Muscle of leg (tissue), 11 donors: ENCODE measurements around the gene TBRG4. TPM values are rescaled to one million over a fixed set of nuclear protein-coding genes. Genes with fewer than 3 reads are reported as not detected.

Source experiments
- DNase-seq: peaks from one replicate; pipeline ENCODE4 v3.0.0; 2013
- H3K27ac ChIP-seq: one replicate; pipeline ENCODE4 v1.5.1; 2013; ENCODE audit warnings: mild to moderate bottlenecking, low read length, control low read depth
- H3K27me3 ChIP-seq: one replicate; pipeline ENCODE4 v1.6.1; 2013; ENCODE audit warnings: low read length; ENCODE audit not compliant: control insufficient read depth, insufficient read depth
- H3K36me3 ChIP-seq: one replicate; pipeline ENCODE4 v1.6.1; 2013; ENCODE audit warnings: low read length; ENCODE audit not compliant: control insufficient read depth, insufficient read depth
- H3K4me1 ChIP-seq: one replicate; pipeline ENCODE4 v1.6.1; 2013; ENCODE audit warnings: low read length; ENCODE audit not compliant: control insufficient read depth, insufficient read depth
- H3K4me3 ChIP-seq: one replicate; pipeline ENCODE4 v1.5.1; 2013; ENCODE audit warnings: low read length, control low read depth
- H3K9me3 ChIP-seq: replicated peaks from 2 replicates; pipeline ENCODE4 v1.6.1; 2013; ENCODE audit warnings: low read depth, low read length; ENCODE audit not compliant: control insufficient read depth
- WGBS: methylation state at CpG from one replicate; pipeline ENCODE4 v1.1.5; 2013; ENCODE audit warnings: missing lambda C conversion rate; ENCODE audit not compliant: insufficient coverage; 5-methylcytosine and 5-hydroxymethylcytosine counted together
- polyA plus RNA-seq, 8 donors: library from polyadenylated mRNA; unstranded; fragments of 120-200 nt; gene quantifications; one replicate each; pipeline versions ENCODE4 v1.2.1 to v1.2.3, GENCODE V29; 2013; ENCODE audit warnings: inconsistent platforms in 1 of 8, low replicate concordance in 1 of 8; ENCODE audit not compliant: insufficient read length in 8 of 8, insufficient read depth in 1 of 8
- total RNA-seq: library from RNA; stranded (reverse); fragments of 120-200 nt; gene quantifications from one replicate; pipeline ENCODE4 v1.2.4, GENCODE V29; 2013

Gene TBRG4
- total and polyA plus RNA-seq, 9 donors = 35.5 to 45.2 (median 39.6) TPM

DNA sequence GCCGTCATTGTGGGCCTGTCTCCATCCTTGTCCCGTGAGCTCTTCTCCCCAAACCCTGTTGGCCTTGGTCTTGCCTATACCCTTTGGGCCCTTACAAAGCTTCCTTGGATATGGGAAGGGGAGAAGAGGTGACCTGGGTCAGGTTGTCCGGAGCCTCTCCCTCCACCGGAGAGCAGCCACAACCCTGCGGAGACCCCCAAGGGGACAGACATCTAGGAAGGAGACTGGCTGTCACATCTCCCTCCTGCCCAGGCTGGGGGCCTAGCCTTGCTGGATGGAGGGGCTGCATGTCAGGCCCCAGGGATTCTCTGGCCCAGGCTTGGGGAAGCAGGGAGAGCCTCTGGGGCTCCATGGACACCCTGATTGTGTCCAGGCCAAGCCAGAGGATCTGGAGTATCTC is 34.6 kb downstream of the TBRG4 start:
- H3K9me3 ChIP-seq = no peaks in the 10 kb centered on the region
- no peak for DNase-seq
- WGBS = 78% methylated on average over 4 of the region's 5 CpGs
- H3K27me3 ChIP-seq = no peaks in the 10 kb centered on the region
- H3K4me1 ChIP-seq = no peaks in the 10 kb centered on the region
- H3K36me3 ChIP-seq = peaks cover 56% of the 10 kb centered on the region
- H3K4me3 ChIP-seq = no peak overlapping the region
- no peak overlapping the region for H3K27ac ChIP-seq

GRCh38 chr7:45075871-45076796 is 35.4 kb downstream of the TBRG4 start:
- Histone ChIP-seq H3K4me3 (no peak overlapping the region), H3K36me3 (peaks cover 63% of the 10 kb centered on the region), H3K27me3 (no peaks in the 10 kb centered on the region), H3K27ac (no peak overlapping the region), H3K4me1 (no peaks in the 10 kb centered on the region), H3K9me3 (no peaks in the 10 kb centered on the region)
- no peak for DNase-seq
- 93% methylated on average over 23 of the region's 35 CpGs for WGBS

GRCh38 chr7:45075355-45075644 is 36.2 kb downstream of the TBRG4 start:
- Histone ChIP-seq H3K4me3 (no peak overlapping the region), H3K4me1 (no peaks in the 10 kb centered on the region), H3K36me3 (peaks cover 71% of the 10 kb centered on the region), H3K27me3 (no peaks in the 10 kb centered on the region), H3K27ac (no peak overlapping the region), H3K9me3 (no peaks in the 10 kb centered on the region)
- WGBS = 80% methylated on average over 1 of the region's 1 CpG
- no peak for DNase-seq

DNA sequence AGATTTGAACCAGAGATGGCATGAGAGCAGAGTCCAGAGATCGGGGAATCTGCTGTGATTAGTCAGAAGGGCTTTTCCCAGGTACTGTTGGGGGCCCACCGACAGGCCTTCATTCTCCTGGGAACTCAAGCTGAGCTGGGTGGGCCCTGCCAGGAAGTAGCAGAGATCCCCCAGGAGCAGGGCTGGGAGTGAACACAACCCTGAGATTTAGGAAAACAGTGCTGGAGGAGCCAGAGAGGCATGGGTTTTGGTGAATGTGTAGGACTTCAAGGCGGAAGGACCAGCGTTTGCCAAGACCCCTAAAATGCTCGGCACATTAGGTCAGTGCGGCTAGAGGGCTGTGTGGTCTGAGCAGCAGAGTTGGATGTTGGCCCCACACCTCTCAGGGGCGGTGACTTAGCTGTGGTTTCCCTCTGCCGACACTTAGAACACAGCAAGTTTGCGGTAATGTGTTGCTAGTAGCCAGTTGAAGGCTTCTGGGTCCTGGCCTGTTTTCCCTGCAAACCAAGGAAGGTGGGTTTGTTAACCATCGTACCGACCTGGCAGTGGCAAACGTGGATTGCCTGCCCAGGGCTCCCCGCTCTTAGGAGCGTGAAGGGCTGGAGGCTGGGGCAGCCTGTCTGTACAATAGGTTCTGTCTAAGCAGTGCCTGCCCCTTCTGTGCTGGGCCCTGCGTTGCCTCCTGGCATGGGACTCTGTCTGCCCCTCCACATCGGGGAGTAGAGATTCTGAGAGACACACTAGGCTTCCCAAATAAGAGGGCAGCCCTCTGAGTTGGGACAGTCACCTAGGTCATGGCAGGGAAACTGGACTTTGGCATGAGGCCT is 36.8 kb downstream of the TBRG4 start:
- H3K4me1 ChIP-seq = no peaks in the 10 kb centered on the region
- no peak overlapping the region for H3K4me3 ChIP-seq
- peaks cover 76% of the 10 kb centered on the region for H3K36me3 ChIP-seq
- H3K9me3 ChIP-seq = no peaks in the 10 kb centered on the region
- no peak overlapping the region for H3K27ac ChIP-seq
- DNase-seq = no peak
- no peaks in the 10 kb centered on the region for H3K27me3 ChIP-seq
- 87% methylated on average over 16 of the region's 16 CpGs for WGBS

- no peaks in the 10 kb centered on the region for H3K9me3 ChIP-seq
- H3K27me3 ChIP-seq = no peaks in the 10 kb centered on the region
- no peak overlapping the region for H3K4me3 ChIP-seq
- DNase-seq = no peak
- no peak overlapping the region for H3K27ac ChIP-seq
- H3K4me1 ChIP-seq = no peaks in the 10 kb centered on the region
- peaks cover 82% of the 10 kb centered on the region for H3K36me3 ChIP-seq
- 77% methylated on average over 13 of the region's 15 CpGs for WGBS
Observed at GRCh38 chr7:45073786-45074527, 37.5 kb downstream of the TBRG4 start.

DNA sequence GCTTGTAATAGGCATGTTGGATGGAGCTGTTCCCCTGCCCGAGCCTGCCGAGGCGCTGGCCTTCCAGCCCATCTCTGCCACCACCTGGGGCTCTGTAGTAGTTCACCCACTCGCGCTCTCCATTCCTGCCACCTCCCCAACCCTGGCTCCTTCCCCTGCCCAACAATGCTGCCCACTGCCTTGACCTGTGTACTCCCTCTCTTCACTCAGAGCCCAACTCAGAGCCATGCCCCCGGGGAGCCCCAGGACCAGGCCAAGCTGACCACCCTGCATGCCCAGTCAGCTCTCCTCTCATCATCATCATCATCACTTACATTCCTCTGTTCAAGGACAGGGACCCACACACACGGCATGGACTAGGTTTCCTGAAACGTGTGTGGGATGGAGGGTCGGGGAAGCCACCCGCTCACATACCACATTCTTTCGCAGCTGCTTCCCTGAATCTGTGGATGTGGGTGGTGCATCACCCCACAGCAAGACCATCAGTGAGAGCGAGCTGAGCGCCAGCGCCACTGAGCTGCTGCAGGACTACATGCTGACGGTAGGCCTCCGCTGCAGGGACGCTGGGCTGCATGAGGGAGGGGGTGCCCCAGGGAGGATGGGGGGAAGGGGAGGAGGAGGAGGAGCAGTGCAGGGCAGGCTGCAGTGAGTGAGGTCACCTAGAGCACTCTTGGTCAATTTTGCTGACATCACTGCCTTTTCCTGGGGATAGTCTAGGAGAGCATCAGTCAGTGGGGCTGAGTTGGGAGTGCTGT is 38.3 kb downstream of the TBRG4 start:
- H3K9me3 ChIP-seq = no peaks in the 10 kb centered on the region
- peaks cover 90% of the 10 kb centered on the region for H3K36me3 ChIP-seq
- H3K4me3 ChIP-seq = no peak overlapping the region
- 81% methylated on average over 11 of the region's 17 CpGs for WGBS
- H3K27me3 ChIP-seq = no peaks in the 10 kb centered on the region
- DNase-seq = no peak
- H3K27ac ChIP-seq = no peak overlapping the region
- no peaks in the 10 kb centered on the region for H3K4me1 ChIP-seq

DNA sequence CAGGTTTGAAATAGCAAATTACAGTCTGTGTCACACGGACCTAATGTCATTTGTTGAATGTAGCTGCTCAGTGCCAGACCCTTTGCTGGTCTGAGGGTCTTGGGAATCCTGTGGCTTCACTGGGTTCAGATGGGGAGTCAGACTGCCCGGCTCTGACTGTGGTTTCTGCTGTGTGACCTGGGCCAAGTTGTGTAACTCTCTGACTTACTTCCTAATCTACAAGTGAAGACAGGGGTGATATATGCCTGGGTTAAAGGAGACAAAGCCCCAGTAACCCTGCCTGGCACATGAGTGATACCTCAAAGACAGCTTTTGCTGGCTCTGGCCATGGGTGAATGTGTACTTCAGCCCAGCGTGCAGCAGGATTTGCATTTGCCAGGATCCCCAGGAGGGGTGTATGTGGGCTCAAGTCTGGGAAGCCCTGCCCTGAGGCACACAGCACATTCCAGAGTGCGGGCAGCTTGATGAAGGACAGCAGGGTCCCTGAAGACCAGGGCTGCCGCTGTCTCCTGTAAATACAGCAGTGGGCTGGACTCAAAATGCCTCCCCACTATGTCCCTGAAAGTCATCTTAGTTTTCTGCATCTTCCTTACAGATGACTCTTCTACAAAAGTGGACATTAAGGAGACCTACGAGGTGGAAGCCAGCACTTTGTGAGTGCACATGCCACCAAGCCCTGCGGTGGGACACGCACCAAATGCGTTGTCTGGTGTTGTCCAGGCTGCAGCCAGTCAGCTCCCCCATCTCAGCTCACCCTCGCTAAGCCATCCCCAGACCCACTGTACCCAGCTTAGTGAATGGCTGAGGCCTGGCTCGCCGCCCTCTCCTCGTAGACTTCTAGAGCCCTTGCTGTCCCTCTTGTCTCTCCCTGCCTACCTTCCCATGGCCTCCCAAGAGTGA is 39.1 kb downstream of the TBRG4 start:
- H3K4me1 ChIP-seq = no peaks in the 10 kb centered on the region
- no peak overlapping the region for H3K4me3 ChIP-seq
- H3K27me3 ChIP-seq = no peaks in the 10 kb centered on the region
- H3K27ac ChIP-seq = no peak overlapping the region
- H3K9me3 ChIP-seq = no peaks in the 10 kb centered on the region
- WGBS = 77% methylated on average over 8 of the region's 13 CpGs
- DNase-seq = no peak
- H3K36me3 ChIP-seq = peaks cover 93% of the 10 kb centered on the region

- Histone ChIP-seq H3K36me3 (peaks cover 87% of the 10 kb centered on the region), H3K27ac (no peak overlapping the region), H3K4me1 (no peaks in the 10 kb centered on the region), H3K9me3 (no peaks in the 10 kb centered on the region), H3K4me3 (no peak overlapping the region), H3K27me3 (no peaks in the 10 kb centered on the region)
- DNase-seq = no peak
- 74% methylated on average over 3 of the region's 3 CpGs for WGBS
Observed at GRCh38 chr7:45071528-45071927, 40.0 kb downstream of the TBRG4 start.

- peaks cover 85% of the 10 kb centered on the region for H3K36me3 ChIP-seq
- no peaks in the 10 kb centered on the region for H3K9me3 ChIP-seq
- H3K4me1 ChIP-seq = no peaks in the 10 kb centered on the region
- H3K27me3 ChIP-seq = no peaks in the 10 kb centered on the region
- no peak overlapping the region for H3K27ac ChIP-seq
- DNase-seq = no peak
- no peak overlapping the region for H3K4me3 ChIP-seq
- whole genome bisulfite sequencing = 100% methylated on average over 1 of the region's 1 CpG
Observed at GRCh38 chr7:45070254-45070642, 41.2 kb downstream of the TBRG4 start.
